Suppressor macrophage treated with lipopolysaccharide for 1 hour (primary cell): Measurements from ENCODE around the gene NFATC2.
"Not testable (repeated sequence)": the region's sequence is repeated elsewhere in the genome, so short reads cannot be mapped to it uniquely, and the experiment has no call there.

Experiments used
- DNase-seq, 3 donors: peaks; one replicate each; pipeline ENCODE4 v3.0.0-alpha.2; 2020 to 2022

The NFATC2 gene

DNA sequence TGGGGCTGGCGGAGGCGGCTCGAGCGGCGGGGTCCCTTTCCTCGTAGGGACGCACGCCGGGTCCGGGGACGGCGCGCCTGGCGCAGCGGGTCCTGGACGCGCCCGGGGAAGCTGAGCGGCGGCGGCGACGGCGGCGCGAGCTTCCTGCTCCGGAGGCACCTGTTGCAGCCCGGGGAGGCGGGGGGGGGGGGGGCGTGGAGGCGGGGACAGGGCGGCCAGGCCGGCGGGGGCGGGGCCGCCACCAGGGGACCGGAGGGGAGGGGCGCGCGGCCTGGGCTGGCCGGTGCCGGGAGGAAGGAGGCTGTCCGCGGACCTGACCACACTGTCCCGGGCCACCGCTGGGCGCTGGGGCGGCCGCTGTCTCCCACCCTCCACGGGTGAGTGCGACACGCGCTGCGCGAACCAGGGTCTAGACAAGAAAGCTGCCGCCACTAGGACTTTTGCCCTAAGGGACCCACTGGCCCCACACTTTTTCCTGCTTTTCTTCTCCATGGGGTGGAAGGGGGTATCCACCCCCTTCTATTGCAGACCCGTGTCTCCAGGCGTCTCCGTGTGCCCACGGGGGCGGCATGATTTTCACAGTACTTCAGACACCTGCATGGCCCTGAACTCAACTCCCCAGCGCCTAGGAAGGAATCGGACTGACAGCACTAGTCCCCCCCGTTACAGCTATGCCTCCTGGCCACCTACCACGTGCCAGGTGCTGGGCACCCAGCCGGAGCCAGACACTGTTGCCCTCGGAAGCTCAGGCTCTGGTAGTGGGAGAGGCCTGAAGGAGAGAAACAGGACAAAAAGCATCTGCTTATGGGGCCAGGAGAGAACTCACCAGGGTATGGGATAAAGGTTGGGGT lies at the start of gene NFATC2:
Gene NFATC2 (minus strand): TSS at position 149 of the 851 bp plus-strand sequence. CDS start 220 bp downstream, outside the sequence.
- peak in 1 of 3 donors; percentile 47 for DNase-seq

DNA sequence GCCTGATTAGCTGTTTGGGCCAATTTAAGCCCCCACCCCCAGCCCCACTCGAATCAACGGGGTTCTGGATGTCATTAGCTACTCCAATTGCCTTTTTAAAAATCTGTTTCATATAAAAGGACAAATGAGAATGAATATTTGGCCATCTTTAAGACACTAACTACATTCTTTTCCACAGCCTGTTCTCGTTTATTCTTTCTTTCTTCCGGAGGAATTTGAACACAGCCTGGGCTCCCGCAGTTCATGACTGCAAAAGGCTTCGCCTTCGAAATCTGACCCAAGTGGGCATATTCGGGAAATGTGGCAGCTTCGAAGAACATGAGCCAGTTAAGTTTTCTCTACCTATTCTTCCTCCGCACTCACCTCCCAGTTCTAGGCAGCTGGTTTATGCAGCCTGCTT lies 49.4 kb upstream of the NFATC2 start:
- DNase-seq: no peak

GRCh38 chr20:51588762-51589161 lies 46.2 kb upstream of the NFATC2 start:
- no peak for DNase-seq

DNA sequence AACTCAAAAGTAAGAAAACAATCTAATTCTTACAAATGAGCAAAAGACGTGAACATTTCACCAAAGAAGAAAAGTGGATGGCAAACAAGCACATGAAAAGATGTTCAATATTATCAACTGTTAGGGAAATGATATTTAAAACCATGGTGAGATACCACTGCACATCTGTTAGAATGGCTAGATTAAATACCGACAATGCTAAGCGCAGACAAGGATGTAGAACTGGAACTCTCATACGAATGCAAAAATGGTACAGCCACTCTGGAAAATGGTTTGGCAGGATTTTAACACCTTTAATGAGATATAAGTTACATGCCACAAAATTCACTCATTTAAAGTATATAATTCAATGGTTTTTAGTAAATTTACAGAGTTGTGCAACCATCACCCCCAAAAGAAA lies 44.6 kb upstream of the NFATC2 start:
- no peak for DNase-seq

DNA sequence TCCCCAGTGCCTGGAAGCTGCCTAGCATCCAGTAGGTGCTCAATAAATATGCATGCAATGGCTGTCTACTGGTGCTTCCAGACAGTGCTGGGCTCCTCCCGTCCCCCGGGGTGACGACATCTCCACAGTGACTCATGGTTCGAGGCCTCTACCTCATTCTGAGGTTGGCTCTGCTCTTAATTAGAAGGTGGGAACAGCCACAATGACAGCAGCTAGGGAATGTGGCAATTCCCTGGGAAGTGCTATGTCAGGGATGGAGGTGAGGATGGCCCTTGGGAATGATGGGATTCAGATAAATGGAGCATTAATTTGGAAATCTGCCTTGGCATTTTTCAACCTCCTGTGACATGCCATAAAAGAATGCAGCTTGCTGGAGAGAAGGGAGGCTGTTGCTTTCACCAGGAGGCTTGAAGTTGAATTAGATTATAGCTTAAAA lies 43.5 kb upstream of the NFATC2 start:
- DNase-seq: peak in 2 of 3 donors; percentile 16 to 33

DNA sequence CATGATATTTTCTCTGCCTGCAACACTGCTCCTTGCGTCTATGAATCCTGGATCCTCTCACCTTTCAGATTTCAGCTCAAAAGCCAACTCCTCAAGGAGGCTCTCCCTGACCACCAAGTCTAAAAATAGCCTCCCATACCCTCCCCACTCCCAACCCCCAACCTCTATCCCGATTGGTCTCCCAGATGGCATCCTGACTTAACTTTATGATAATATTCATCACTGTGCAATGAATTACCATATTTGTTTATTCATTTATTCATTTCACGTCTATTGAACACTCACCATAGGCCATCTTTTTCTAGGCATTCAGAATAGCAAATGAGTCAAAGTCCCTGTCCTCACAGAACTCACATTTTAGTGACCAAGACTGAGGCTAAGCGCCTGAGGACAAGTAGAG lies 42.6 kb upstream of the NFATC2 start:
- DNase-seq: no peak

DNA sequence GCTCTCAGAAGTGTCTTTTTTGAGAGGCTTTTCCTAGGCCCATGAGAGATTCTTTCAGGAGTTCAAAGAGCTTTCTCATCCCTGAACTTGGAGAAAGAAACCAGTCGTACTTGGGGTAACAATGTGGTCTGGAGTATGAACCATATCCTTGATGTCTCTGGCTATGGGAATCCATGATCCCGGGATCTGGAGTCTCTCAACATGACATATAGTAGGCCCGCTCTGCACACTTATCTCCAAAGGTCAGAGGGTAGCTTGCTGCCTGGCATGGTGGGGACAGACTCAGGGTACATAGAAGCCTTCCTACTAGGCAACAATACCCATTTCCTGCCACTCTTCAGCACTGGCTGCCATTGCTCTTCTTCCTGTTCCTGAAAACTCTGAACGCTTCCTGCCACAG lies 42.2 kb upstream of the NFATC2 start:
- no peak for DNase-seq

GRCh38 chr20:51584116-51584515 lies 41.6 kb upstream of the NFATC2 start:
- DNase-seq: no peak

DNA sequence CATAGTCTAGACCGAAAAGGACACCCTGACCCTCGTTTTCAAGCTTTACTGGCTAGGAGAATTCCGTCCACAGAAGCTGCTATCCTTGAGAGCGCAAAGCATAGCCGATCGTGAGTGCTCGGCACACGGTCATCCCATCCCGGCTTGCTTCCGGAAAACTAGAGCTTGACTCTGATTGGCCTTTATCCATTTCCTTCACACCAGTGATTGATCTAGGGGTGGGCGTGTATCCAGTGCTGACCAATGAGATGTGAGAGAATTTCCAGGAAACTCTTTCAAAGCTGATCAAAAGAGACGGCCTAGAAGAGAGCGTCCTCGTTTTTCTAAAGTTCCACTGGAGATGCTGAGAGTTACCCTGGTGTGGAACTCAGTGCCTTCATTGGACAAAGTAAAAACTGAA lies 41.0 kb upstream of the NFATC2 start:
- DNase-seq: no peak

- no peak for DNase-seq
Measured at GRCh38 chr20:51583073-51583472, 40.6 kb upstream of the NFATC2 start.

DNA sequence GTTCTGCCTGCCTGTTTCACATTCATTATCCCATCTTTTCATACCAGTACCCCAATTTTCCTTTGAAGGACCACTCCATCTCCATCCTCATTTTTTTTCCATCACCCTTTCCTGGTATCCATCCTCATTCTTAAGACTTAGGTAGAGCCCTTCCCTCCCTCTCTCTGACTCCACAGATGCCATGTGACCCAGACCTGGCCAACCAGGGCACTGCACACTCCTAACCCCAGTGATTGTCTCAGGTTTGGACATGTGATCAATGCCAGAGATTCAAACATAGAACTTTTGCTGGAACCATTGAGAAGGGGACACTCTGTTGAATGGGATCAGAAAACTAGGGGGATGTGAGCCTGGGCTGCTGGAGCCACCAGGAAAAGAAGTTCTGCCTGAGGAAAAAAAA lies 39.1 kb upstream of the NFATC2 start:
- DNase-seq: no peak

- no peak for DNase-seq
Measured at GRCh38 chr20:51579137-51579536, 36.6 kb upstream of the NFATC2 start.

GRCh38 chr20:51578145-51578459 lies 35.6 kb upstream of the NFATC2 start:
- no peak for DNase-seq

GRCh38 chr20:51577432-51578144 lies 35.1 kb upstream of the NFATC2 start:
- DNase-seq: no peak

- DNase-seq: no peak
Measured at GRCh38 chr20:51575486-51575885, 33.0 kb upstream of the NFATC2 start.

DNA sequence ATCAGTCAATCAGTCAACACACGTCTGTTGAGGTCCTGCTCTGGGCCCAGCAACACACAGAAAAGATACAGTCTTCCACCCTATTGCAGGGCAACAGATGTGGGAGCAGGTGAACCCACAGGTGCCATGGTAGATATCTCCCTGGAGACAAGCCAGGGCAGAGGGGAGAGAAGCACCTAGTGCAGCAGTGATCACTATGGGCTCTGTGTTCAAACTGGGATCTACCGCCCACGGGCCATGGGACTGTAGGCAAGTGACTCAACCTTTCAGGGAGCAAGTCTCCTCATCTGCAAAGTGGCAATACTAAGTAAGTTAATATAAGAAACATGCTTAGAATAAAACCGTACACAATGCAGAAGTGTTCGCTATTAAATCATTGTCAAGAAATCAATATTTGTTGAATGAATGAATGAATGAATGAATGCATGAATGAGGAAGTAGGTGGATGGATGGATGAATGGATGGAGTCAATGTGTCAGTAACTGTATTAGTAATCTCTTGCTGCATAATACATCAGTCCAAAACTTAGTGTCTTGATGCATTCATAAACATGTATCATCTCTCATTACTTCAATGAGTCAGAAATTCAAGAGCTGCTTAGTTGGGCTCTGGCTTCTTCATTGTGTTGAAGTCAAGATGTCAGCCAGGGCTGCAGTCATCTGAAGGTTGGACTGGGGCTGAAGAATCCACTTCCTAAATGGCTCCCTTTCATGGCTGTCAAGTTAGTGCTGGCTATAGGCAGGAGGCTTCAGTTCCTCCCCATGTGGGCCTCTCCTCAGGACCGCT lies 31.9 kb upstream of the NFATC2 start:
- peak in 2 of 3 donors; percentile 17 to 36 for DNase-seq

GRCh38 chr20:51573576-51574243 lies 31.2 kb upstream of the NFATC2 start:
- no peak for DNase-seq

DNA sequence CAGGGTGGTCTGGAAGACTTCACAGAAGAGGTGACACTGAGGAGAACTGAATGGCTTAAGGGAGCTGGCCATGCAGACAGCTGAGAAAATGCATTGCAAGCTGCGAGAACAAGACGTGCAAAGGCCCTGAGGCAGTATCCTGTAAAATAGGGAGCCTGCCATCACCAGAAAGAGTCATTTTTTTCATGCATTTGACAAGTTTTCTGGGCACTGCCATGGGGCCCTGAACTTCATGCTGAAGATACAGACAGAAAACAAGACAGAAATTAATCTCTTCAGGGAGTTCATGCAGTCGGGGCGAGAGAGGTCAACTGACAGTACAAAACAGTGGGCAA lies 28.9 kb upstream of the NFATC2 start:
- DNase-seq: no peak

- no peak for DNase-seq
Measured at GRCh38 chr20:51570739-51571459, 28.4 kb upstream of the NFATC2 start.

DNA sequence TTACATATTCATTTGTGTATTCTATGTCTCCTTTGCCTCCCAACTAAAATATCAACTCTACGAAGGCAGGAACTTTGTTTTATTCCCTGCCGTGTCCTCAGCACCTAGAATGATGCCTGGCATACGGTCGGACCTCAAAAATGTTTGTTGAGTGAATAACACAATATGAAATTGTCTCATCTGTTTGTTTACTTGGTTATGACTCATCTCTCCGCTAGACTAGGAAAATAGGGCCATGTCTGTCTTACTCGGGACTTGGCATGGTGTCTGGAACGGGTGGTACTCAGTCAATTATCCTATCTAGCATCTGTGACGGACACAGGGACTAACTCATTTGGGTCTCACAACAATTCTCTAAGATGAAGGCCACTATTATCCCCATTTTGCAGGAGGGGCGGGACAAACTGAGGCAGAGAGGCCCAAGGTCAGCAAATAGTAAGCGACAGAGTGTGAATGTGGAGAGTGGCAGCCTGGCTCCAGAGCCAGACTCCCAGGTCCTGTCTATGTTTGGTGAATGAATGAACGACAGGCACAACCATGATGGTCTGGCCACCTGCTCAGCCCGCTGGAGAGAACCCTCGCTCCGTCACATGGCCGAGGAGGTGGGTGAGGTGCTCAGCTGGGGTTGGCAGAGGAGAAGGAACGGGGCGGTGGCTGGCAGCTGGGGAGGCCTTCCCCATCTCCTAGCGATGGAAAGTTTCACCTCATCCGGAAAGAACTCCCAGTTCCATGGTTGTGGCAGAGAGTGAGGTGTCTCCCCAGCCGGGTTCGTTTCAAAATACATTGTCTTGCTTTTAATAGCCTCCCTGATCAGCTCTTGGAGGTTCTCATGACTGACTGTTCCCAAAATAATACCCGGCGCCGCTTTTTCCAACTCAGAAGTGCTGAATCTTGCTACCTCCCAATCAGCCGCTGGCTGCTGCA lies 27.6 kb upstream of the NFATC2 start:
- DNase-seq: no peak

DNA sequence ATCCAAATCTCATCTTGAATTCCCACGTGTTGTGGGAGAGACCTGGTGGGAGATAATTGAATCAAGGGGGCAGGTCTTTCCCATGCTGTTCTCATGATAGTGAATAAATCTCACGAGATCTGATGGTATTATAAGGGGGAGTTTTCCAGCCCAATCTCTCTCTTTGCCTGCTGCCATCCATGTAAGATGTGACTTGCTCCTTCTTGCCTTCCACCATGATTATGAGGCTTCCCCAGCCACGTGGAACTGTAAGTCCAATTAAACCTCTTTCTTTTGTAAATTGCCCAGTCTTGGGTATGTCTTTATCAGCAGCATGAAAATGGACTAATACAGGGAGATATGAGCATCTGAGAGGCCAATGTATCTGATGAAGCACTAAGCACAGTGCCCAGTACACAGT lies 26.0 kb upstream of the NFATC2 start:
- DNase-seq: not testable (repeated sequence)
